ENCODE results near the gene ABCF2. TPM values are rescaled to one million over a fixed set of nuclear protein-coding genes. Genes with fewer than 3 reads are reported as not detected.

The ABCF2 gene
- total RNA-seq, 1 experiment from 2014 or later: 63.7 TPM

DNA sequence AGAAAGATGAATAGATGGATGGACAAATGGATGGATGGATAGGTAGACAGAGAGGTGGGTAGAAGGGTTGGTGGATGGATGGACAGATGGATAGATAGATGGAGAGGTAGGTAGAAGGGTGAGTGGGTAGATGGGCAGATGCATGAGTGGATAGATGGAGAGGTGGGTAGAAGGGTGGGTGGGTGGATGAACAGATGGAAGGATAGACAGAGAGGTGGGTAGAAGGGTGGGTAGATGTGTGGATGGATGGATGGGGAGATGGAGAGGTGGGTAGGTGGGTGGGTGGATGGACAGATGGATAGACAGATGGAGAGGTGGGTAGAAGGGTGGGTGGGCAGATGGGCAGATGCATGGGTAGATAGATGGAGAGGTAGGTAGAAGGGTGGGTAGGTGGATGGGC, 29.1 kb downstream of the ABCF2 start:
- H3K9me3 ChIP-seq (ENCODE audit: control insufficient read depth in 1 of 2, insufficient read depth in 1 of 2, low read depth in 1 of 2, low read length in 2 of 2): no peaks in the 10 kb centered on the region
- H3K9me2 ChIP-seq (ENCODE audit: insufficient read depth): no peaks in the 10 kb centered on the region
- DNase-seq (ENCODE audit: low read depth, low spot score): no peak
- no peak for ATAC-seq
- CTCF ChIA-PET: no interaction called here
- POLR2A ChIA-PET: no interaction called here
- H3K36me3 ChIP-seq (ENCODE audit: control insufficient read depth in 1 of 2, insufficient read depth in 2 of 2, low read length in 2 of 2): no peaks in the 10 kb centered on the region
- H3K79me2 ChIP-seq (ENCODE audit: insufficient read depth, low read length): no peaks in the 10 kb centered on the region
- no peaks in the 10 kb centered on the region for H3K4me1 ChIP-seq (ENCODE audit: control insufficient read depth in 1 of 2, insufficient read depth in 2 of 2, low read length in 2 of 2)
- H4K20me1 ChIP-seq (ENCODE audit: insufficient read depth): no peaks in the 10 kb centered on the region
- TF ChIP-seq EZH2 (IDR thresholded peaks at IDR 0.05) (no peak), TCF7L2 (IDR thresholded peaks at IDR 0.05; ENCODE audit: borderline replicate concordance, extremely low read depth, insufficient read depth, insufficient read length) (no peak), ZFX (IDR thresholded peaks at IDR 0.05) (no peak), YY1 (IDR thresholded peaks at IDR 0.05; ENCODE audit: extremely low read depth, insufficient replicate concordance, low read depth, low read length) (no peak), RAD21 (IDR thresholded peaks at IDR 0.05; ENCODE audit: low read depth) (no peak), JUND (IDR thresholded peaks at IDR 0.05) (no peak), CBX3 (IDR thresholded peaks at IDR 0.05; ENCODE audit: low read depth) (no peak), CEBPB (IDR thresholded peaks at IDR 0.05; ENCODE audit: low read depth) (no peak), EGR1 (IDR thresholded peaks at IDR 0.05; ENCODE audit: low read depth) (no peak), ZNF274 (IDR thresholded peaks at IDR 0.05; ENCODE audit: low read depth, low read length) (no peak), FOSL1 (IDR thresholded peaks at IDR 0.05; ENCODE audit: low read depth) (no peak), SRF (IDR thresholded peaks at IDR 0.05; ENCODE audit: low read depth) (no peak), EZH2phosphoT487 (IDR thresholded peaks at IDR 0.05; ENCODE audit: borderline replicate concordance) (no peak), POLR2A (IDR thresholded peaks at IDR 0.05; ENCODE audit: borderline replicate concordance, extremely low read depth, insufficient read depth, insufficient read length) (no peak), ELF1 (IDR thresholded peaks at IDR 0.05; ENCODE audit: borderline replicate concordance, low read depth) (no peak), SIN3A (IDR thresholded peaks at IDR 0.05; ENCODE audit: low read depth) (no peak), SP1 (IDR thresholded peaks at IDR 0.05; ENCODE audit: low read depth) (no peak)
- TF ChIP-seq, protein P1, sequence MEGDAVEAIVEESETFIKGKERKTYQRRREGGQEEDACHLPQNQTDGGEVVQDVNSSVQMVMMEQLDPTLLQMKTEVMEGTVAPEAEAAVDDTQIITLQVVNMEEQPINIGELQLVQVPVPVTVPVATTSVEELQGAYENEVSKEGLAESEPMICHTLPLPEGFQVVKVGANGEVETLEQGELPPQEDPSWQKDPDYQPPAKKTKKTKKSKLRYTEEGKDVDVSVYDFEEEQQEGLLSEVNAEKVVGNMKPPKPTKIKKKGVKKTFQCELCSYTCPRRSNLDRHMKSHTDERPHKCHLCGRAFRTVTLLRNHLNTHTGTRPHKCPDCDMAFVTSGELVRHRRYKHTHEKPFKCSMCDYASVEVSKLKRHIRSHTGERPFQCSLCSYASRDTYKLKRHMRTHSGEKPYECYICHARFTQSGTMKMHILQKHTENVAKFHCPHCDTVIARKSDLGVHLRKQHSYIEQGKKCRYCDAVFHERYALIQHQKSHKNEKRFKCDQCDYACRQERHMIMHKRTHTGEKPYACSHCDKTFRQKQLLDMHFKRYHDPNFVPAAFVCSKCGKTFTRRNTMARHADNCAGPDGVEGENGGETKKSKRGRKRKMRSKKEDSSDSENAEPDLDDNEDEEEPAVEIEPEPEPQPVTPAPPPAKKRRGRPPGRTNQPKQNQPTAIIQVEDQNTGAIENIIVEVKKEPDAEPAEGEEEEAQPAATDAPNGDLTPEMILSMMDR (IDR thresholded peaks at IDR 0.05 in 2 of 3, conservative IDR thresholded peaks at IDR 0.05 in 1 of 3; ENCODE audit: borderline replicate concordance in 1 of 3, insufficient read depth in 1 of 3, low read depth in 2 of 3, low read length in 2 of 3): no peak
- TF ChIP-seq, protein P2, sequence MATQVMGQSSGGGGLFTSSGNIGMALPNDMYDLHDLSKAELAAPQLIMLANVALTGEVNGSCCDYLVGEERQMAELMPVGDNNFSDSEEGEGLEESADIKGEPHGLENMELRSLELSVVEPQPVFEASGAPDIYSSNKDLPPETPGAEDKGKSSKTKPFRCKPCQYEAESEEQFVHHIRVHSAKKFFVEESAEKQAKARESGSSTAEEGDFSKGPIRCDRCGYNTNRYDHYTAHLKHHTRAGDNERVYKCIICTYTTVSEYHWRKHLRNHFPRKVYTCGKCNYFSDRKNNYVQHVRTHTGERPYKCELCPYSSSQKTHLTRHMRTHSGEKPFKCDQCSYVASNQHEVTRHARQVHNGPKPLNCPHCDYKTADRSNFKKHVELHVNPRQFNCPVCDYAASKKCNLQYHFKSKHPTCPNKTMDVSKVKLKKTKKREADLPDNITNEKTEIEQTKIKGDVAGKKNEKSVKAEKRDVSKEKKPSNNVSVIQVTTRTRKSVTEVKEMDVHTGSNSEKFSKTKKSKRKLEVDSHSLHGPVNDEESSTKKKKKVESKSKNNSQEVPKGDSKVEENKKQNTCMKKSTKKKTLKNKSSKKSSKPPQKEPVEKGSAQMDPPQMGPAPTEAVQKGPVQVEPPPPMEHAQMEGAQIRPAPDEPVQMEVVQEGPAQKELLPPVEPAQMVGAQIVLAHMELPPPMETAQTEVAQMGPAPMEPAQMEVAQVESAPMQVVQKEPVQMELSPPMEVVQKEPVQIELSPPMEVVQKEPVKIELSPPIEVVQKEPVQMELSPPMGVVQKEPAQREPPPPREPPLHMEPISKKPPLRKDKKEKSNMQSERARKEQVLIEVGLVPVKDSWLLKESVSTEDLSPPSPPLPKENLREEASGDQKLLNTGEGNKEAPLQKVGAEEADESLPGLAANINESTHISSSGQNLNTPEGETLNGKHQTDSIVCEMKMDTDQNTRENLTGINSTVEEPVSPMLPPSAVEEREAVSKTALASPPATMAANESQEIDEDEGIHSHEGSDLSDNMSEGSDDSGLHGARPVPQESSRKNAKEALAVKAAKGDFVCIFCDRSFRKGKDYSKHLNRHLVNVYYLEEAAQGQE (IDR thresholded peaks at IDR 0.05; ENCODE audit: low read depth): no peak
- TF ChIP-seq, protein P3, sequence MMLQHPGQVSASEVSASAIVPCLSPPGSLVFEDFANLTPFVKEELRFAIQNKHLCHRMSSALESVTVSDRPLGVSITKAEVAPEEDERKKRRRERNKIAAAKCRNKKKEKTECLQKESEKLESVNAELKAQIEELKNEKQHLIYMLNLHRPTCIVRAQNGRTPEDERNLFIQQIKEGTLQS (IDR thresholded peaks at IDR 0.05): no peak
- no peak overlapping the region for H2AFZ ChIP-seq (ENCODE audit: low read depth, low read length, poor library complexity, severe bottlenecking)
- no peak overlapping the region for H3K4me3 ChIP-seq (replicated peaks in 1 of 2; ENCODE audit: low read depth in 1 of 2, low read length in 2 of 2)
- H3K27me3 ChIP-seq (ENCODE audit: insufficient read depth, low read length): peaks cover 24% of the 10 kb centered on the region; the same call in 1 of the 2 replicates
- H3K27ac ChIP-seq (ENCODE audit: low read depth, low read length): no peak overlapping the region
- intact Hi-C loops (cut with micrococcal nuclease): no loop called here
- RAD21 ChIA-PET (ENCODE audit: low non-redundant PET in 1 of 2, low total read pairs in 2 of 2, uncharacterized antibody in 2 of 2, unreplicated experiment in 2 of 2): no interaction called here
- no TSS peak for BruUV-seq (replicated peaks)
- no peak overlapping the region for H3K4me2 ChIP-seq (ENCODE audit: low read length)
- no peak overlapping the region for H3K9ac ChIP-seq (ENCODE audit: low read length)
